Measurements from ENCODE around the gene FAS. TPM values are rescaled to one million over a fixed set of nuclear protein-coding genes. Genes with fewer than 3 reads are reported as not detected.

FAS gene
- total RNA-seq, 1 donor from 2014 or later = 1.6 TPM

DNA sequence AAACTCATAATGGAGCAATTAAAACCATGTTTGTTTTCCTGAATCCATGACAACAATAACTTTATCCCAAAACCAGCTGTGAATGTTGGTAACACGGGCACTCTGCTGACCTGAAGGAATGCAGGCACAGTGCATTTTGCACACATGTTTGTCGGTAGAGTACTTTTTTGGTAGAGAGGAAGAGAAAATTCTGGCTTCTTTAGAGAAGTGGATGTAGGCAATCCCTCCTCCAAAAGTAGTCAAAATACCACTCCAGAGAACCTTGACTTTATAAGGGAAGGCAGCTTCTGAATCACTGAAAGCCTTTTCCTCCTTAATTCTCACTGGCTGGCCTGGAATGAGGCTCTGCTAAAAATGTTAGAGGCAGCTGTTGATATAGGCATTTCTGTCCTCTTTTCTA is 22.2 kb upstream of the FAS start:
- no peak for DNase-seq (ENCODE audit: low spot score in 2 of 2)
- FAIRE-seq = no peak

GRCh38 chr10:88971221-88972061 is 19.2 kb upstream of the FAS start:
- no peak for DNase-seq (ENCODE audit: low spot score in 2 of 2)
- no peak for FAIRE-seq

DNA sequence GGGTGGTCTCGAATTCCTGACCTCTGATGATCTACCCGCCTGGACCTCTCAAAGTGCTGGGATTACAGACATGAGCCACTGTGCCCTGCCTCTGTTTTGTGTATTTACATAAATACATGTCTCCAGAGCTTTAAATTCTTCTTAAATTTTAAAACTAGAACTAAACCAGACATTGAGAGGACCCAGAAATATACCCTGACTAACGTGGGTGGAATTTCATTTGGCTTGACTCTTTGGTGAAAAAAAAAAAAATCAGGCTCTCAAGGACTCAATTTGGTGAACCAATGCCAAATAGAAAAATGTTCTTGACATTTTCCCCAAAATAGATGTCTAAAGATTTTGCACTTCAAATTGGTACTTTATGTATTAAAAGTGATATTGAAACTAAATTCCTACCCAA is 16.6 kb upstream of the FAS start:
- no peak for FAIRE-seq
- DNase-seq (ENCODE audit: low spot score in 2 of 2) = no peak

DNA sequence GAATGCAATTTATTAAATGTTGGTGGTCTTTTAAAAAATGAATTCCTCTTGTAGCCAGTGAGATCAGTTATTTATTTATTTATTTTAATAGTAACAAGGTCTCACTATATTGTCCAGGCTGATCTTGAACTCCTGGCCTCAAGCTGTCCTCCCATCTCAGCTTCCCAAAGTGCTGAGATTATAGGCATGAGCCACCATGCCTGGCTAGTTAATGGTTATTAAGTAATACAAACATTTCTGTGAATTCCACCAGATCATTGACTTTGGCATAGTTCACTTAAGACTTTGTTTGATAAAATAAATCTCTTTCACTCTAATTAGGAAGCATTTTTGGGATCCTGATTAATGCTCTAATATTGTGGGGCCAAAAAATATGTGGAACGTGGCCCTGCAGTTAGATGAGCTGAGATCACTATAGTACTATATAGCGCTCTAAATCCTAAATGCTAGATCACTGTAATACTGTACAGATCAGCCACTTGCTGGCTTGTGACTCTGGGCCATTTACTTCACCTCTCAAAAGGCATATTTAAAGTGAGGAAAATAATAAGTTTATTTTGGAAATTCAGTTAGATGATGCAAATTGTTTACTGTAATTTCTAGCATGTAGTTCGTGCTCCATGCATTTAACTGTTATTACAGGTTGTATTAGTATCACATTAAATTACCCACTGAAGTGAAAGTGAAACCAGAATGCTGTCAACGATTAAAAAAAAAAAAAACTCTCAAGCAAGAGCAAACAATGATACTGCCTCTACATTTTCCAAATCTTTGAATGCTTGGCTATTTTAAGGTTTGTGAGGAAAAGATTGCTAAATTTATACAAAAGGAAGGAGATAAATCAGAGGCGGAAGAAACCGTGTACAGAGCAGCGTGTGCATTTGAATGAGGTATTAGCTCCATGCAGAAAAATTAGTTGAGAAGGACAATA is 15.9 kb upstream of the FAS start:
- DNase-seq (ENCODE audit: low spot score in 2 of 2) (no peak), FAIRE-seq (no peak)

- DNase-seq (ENCODE audit: low spot score in 2 of 2) (no peak), FAIRE-seq (no peak)
These were observed 15.2 kb upstream of the FAS start for GRCh38 chr10:88975377-88975720.

DNA sequence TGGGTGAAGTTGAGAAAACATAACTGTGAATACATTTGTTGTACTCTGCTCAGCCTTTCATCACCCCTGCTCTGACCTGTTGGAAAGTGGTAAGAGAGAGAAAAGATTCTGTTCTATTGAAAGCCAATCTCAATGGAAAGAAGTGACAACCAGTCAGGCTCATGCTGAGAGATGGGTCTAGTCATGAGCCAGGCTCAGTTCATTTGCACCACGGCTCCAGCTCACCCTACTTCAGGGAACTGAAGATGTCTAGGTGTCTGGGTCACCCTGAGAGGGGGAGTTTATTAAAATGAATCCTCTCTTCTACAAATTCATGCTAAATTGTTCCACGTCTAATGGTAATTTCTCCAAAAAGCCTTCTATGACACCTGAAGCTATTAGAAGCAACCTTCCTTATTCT is 12.1 kb upstream of the FAS start:
- DNase-seq (ENCODE audit: low spot score in 2 of 2) (no peak), FAIRE-seq (no peak)

- FAIRE-seq (no peak), DNase-seq (ENCODE audit: low spot score in 2 of 2) (peak in 1 of 2 donors; percentile 8)
These were observed 11.4 kb upstream of the FAS start for GRCh38 chr10:88979153-88979562.

DNA sequence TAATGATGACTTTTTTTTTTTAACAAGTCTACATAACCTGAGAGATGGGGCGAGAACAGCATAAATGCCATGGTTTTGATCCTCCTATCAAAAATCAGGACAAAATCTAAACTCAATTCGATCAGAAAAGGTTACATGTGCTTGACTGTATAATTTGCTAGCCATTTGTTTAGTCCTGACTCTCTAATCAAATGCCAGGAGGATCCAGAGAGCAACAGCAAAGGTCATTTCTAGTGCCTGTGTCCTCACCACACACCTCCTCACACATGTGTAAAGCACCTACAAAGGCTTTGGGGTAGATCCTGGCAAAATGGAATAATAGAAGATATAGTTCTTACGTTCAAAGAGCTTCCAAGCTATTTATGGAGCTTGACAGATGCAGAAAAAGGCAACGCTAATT is 11.0 kb upstream of the FAS start:
- no peak for DNase-seq (ENCODE audit: low spot score in 2 of 2)
- FAIRE-seq = no peak

DNA sequence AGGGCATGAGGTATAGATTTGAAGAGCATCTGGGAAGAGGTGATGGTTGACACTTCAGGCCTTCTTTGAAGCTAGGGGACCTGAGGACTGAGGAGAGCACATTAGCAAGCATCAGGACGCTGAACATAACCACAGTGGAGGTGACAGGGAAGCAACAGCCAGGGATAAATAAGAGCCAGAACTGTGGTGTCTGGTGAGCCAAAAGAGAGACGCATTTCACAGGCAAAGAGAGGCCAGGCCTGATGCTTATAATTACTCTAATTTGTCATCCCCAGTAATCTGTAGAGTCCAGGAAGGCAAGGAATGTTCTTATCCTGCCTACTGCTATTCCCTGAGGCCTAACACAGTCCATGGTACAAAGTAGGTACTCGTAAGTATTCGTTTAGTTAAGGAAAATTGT is 10.4 kb upstream of the FAS start:
- DNase-seq (ENCODE audit: low spot score in 2 of 2) (no peak), FAIRE-seq (no peak)

DNA sequence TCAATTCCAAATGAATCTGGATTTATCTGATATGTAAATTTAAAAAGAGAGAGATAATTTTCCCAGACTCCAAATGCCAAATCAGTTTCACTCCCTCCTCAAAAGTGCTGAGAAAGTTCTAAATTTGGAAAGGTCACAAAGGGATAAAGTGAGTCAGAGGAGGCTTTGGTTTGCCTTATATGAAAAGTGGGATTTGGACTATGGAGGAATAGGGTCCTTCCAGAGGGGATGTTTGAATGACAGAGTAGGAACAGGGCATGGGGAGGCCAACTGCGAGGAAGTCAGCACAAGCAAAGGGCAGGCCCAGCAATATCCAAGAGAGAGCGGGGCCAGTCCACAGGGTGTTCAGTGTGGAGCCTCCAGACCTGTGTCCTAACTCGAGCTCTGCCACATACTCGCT is 9.8 kb upstream of the FAS start:
- DNase-seq (ENCODE audit: low spot score in 2 of 2) (no peak), FAIRE-seq (no peak)

GRCh38 chr10:88981435-88981834 is 9.2 kb upstream of the FAS start:
- DNase-seq (ENCODE audit: low spot score in 2 of 2) (no peak), FAIRE-seq (no peak)

DNA sequence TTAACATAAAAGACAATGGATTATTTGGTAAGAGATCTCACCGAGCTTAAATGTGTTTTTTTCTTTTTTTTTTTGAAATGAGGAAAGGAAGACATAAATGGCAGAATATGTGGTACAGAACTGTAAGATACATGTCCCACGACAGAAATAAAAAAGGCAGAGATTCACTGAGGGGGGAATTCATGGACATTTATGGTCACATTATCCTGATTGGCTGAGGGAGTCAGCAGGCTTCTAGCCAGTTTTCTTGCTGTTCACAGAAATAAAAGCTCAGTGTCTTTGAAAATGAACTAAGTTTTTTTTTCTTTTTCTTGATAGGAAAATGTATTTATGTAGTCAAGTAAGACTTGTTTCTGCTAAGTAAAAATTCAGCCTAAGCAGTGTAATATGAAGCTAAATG is 8.2 kb upstream of the FAS start:
- FAIRE-seq (no peak), DNase-seq (ENCODE audit: low spot score in 2 of 2) (no peak)

GRCh38 chr10:88983206-88983605 is 7.4 kb upstream of the FAS start:
- DNase-seq (ENCODE audit: low spot score in 2 of 2) (no peak), FAIRE-seq (no peak)

DNA sequence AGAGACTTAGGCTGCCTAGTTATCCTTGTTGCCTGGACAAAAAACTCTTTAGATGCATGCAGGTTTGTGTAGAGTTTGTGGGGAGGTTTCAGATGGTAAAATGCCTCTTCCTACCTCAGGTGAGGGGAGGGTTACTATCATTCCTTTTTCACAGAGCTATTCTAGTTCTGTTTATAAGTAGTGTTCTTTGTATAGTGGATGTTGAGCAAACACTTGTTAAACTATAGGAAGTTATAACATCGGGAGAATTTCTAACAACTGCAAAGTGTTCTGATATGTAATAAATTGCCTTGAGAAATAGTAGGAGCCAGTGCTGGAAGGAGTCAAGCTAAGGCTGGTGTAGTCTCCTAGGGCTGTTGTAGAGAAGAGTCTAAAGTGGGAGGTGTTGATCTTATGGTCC is 6.7 kb upstream of the FAS start:
- FAIRE-seq = no peak
- no peak for DNase-seq (ENCODE audit: low spot score in 2 of 2)

DNA sequence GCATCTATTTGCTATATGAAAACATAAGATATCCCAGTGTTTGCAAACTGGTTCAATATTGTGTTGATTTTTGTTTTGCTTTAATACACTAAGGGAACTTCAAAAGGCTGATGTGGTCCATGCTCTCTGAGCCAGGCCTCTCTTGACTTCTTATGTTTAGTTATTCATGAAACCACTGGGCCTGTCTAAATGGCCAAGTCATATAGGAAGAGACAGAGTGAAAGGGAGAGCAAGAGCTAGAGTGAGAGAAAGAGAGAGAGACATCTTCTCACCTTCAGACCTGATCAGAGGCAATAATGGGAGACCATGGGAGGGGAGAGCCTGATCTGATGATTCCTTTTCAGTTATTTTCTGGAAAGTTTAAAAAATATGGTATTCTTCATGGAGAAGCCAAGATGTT is 6.1 kb upstream of the FAS start:
- DNase-seq (ENCODE audit: low spot score in 2 of 2) (no peak), FAIRE-seq (no peak)

GRCh38 chr10:88986549-88987242 is 3.9 kb upstream of the FAS start:
- FAIRE-seq (peak; percentile 73), DNase-seq (ENCODE audit: low spot score in 2 of 2) (peak in 1 of 2 donors; percentile 22)

DNA sequence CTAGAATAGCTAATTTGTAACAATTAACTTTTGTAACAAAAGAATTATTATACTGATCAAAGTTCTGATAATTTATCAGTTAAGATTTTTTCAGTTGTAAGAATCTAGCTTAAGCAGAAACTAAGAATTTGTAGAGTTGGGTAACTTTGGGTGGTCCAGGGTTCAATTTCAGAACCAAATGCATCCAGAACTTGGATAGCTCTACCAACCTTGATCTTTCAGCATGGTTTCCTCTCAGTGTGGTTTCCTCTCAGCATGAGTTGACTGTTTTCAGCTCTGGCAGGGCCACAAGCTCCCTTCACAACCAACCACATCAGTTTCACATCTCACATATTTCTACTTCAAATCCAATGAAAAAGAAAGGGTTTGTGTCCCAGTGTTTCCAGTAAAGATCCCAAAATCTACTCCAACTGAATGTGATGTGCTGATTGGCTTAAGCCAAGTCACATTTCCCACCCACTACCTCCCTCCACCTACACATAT is 3.3 kb upstream of the FAS start:
- no peak for DNase-seq (ENCODE audit: low spot score in 2 of 2)
- FAIRE-seq = no peak

- no peak for FAIRE-seq
- no peak for DNase-seq (ENCODE audit: low spot score in 2 of 2)
These were observed 2.8 kb upstream of the FAS start for GRCh38 chr10:88987840-88988239.

- FAIRE-seq (no peak), DNase-seq (ENCODE audit: low spot score in 2 of 2) (no peak)
These were observed 1.2 kb upstream of the FAS start for GRCh38 chr10:88989423-88989822.

DNA sequence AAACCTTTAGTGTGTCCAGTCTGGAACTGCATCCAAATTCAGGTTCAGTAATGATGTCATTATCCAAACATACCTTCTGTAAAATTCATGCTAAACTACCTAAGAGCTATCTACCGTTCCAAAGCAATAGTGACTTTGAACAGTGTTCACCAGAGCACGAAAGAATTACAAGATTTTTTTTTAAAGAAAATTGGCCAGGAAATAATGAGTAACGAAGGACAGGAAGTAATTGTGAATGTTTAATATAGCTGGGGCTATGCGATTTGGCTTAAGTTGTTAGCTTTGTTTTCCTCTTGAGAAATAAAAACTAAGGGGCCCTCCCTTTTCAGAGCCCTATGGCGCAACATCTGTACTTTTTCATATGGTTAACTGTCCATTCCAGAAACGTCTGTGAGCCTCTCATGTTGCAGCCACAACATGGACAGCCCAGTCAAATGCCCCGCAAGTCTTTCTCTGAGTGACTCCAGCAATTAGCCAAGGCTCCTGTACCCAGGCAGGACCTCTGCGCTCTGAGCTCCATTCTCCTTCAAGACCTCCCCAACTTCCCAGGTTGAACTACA is 694 bp upstream of the FAS start:
- DNase-seq (ENCODE audit: low spot score in 2 of 2) = no peak
- FAIRE-seq = no peak

All from frontal cortex (tissue), 4 donors.